NT2/D1 (cell line): ENCODE measurements around the gene CLK1.

Experiments used
- SUZ12 ChIP-seq: IDR thresholded peaks from 2 replicates; pipeline ENCODE4 v1.6.1; 2011; ENCODE audit not compliant: insufficient read length, insufficient read depth; ENCODE audit errors: extremely low read depth
- YY1 ChIP-seq: IDR thresholded peaks from 2 replicates; pipeline ENCODE4 v1.6.1; 2011; ENCODE audit not compliant: insufficient read length, insufficient read depth
- ZNF274 ChIP-seq: IDR thresholded peaks from 2 replicates; pipeline ENCODE4 v1.6.1; 2011; ENCODE audit warnings: mild to moderate bottlenecking, low read depth, low read length

GRCh38 chr2:200845669-200846325 is 18.7 kb downstream of the CLK1 start:
- TF ChIP-seq YY1 (no peak), ZNF274 (no peak), SUZ12 (no peak)
